OCI-LY1 (cell line): ENCODE results near the gene GXYLT1.

Experiments
- H2AFZ ChIP-seq: fragments of 200-600 bp; sonication (generic), shearing (Covaris generic); 2 replicates; pipeline ENCODE4 v1.6.0; 2014; ENCODE audit warnings: antibody characterized with exemption, mild to moderate bottlenecking, low read length
- H3F3A ChIP-seq: fragments of 200-600 bp; sonication (generic), shearing (Covaris generic); 2 replicates; pipeline ENCODE4 v1.6.0; 2014; ENCODE audit warnings: mild to moderate bottlenecking, antibody characterized with exemption, low read length, moderate library complexity; ENCODE audit not compliant: insufficient read depth
- H3K27ac ChIP-seq: fragments of 200-600 bp; sonication (generic); 2 replicates; pipeline ENCODE4 v1.5.1; 2014; ENCODE audit warnings: low read length, mixed run types, mild to moderate bottlenecking, low read depth; ENCODE audit not compliant: poor library complexity, severe bottlenecking
- H3K27me3 ChIP-seq: fragments of 200-600 bp; sonication (generic); 2 replicates; pipeline ENCODE4 v1.6.0; 2014; ENCODE audit warnings: antibody characterized with exemption, mild to moderate bottlenecking, low read length, moderate library complexity; ENCODE audit not compliant: insufficient read depth
- H3K36me3 ChIP-seq: fragments of 200-600 bp; sonication (generic); 2 replicates; pipeline ENCODE4 v1.6.1; 2014; ENCODE audit warnings: mild to moderate bottlenecking, antibody characterized with exemption, low read length, moderate library complexity, mixed read lengths; ENCODE audit not compliant: insufficient read depth
- H3K4me1 ChIP-seq: fragments of 200-600 bp; sonication (generic); 2 replicates; pipeline ENCODE4 v1.5.1; 2014; ENCODE audit warnings: mild to moderate bottlenecking, low read length, moderate library complexity; ENCODE audit not compliant: insufficient read depth, severe bottlenecking
- H3K4me2 ChIP-seq: fragments of 200-600 bp; sonication (generic), shearing (Covaris generic); 2 replicates; pipeline ENCODE4 v1.6.1; 2014; ENCODE audit warnings: low read length
- H3K4me3 ChIP-seq: fragments of 200-600 bp; sonication (generic); 2 replicates; pipeline ENCODE4 v1.5.1; 2014; ENCODE audit warnings: low read length, low read depth, mild to moderate bottlenecking, mixed read lengths; ENCODE audit not compliant: poor library complexity, severe bottlenecking
- H3K79me2 ChIP-seq: fragments of 200-600 bp; shearing (Covaris generic); 2 replicates; pipeline ENCODE4 v1.6.1; 2016; ENCODE audit warnings: mixed run types, low read length, mixed read lengths; ENCODE audit not compliant: insufficient read depth
- H3K9ac ChIP-seq: fragments of 200-600 bp; sonication (generic), shearing (Covaris generic); 2 replicates; pipeline ENCODE4 v1.6.1; 2014; ENCODE audit warnings: mild to moderate bottlenecking, low read length, mixed read lengths
- H3K9me2 ChIP-seq: fragments of 200-600 bp; sonication (generic), shearing (Covaris generic); 2 replicates; pipeline ENCODE4 v1.6.1; 2014; ENCODE audit warnings: low read depth, mild to moderate bottlenecking, low read length, mixed read lengths
- H3K9me3 ChIP-seq: fragments of 200-600 bp; shearing (Covaris generic); 2 replicates; pipeline ENCODE4 v1.6.1; 2014; ENCODE audit warnings: low read length, mixed read lengths
- H4K20me1 ChIP-seq: fragments of 200-600 bp; sonication (generic), shearing (Covaris generic); 2 replicates; pipeline ENCODE4 v1.6.0; 2016; ENCODE audit warnings: mild to moderate bottlenecking, low read length; ENCODE audit not compliant: insufficient read depth
- CTCF ChIP-seq: fragments of 200-600 bp; sonication (generic), shearing (Covaris generic); IDR thresholded peaks from 2 replicates; pipeline ENCODE4 v1.5.1; 2017; ENCODE audit warnings: mild to moderate bottlenecking, antibody characterized with exemption, low read length, moderate library complexity, mixed read lengths
- EZH2 ChIP-seq: fragments of 200-600 bp; sonication (generic), shearing (Covaris generic); IDR thresholded peaks from 2 replicates; pipeline ENCODE4 v1.8.0; 2017; ENCODE audit warnings: borderline replicate concordance, mixed run types, mild to moderate bottlenecking, antibody characterized with exemption, low read length, moderate library complexity, mixed read lengths

GXYLT1 gene

GRCh38 chr12:42126963-42127362 is 17.7 kb downstream of the GXYLT1 start:
- Histone ChIP-seq H3K4me3 (no peak overlapping the region), H2AFZ (no peak overlapping the region), H3K9me2 (no peaks in the 10 kb centered on the region), H3K9ac (no peak overlapping the region), H3F3A (no peaks in the 10 kb centered on the region), H3K27me3 (no peaks in the 10 kb centered on the region), H3K4me1 (peaks cover 45% of the 10 kb centered on the region), H3K27ac (no peak overlapping the region), H4K20me1 (no peaks in the 10 kb centered on the region), H3K9me3 (no peaks in the 10 kb centered on the region), H3K79me2 (peaks cover 89% of the 10 kb centered on the region), H3K4me2 (no peak overlapping the region), H3K36me3 (no peaks in the 10 kb centered on the region; the same call in 1 of the 2 replicates)
- TF ChIP-seq EZH2, result no peak
- no peak for TF ChIP-seq CTCF

GRCh38 chr12:42125388-42125767 is 19.3 kb downstream of the GXYLT1 start:
- Histone ChIP-seq H3K9me3 (no peaks in the 10 kb centered on the region), H3K36me3 (no peaks in the 10 kb centered on the region; the same call in 1 of the 2 replicates)

GRCh38 chr12:42124764-42125387 is 19.8 kb downstream of the GXYLT1 start:
- Histone ChIP-seq H3K4me3 (no peak overlapping the region), H3K27me3 (no peaks in the 10 kb centered on the region), H3F3A (no peaks in the 10 kb centered on the region), H3K9ac (peak overlapping the region; percentile 8; the same call in 1 of the 2 replicates), H3K36me3 (no peaks in the 10 kb centered on the region; the same call in 1 of the 2 replicates), H3K27ac (peak overlapping the region; percentile 77), H3K4me1 (peaks cover 29% of the 10 kb centered on the region), H4K20me1 (no peaks in the 10 kb centered on the region), H3K9me3 (no peaks in the 10 kb centered on the region), H3K9me2 (no peaks in the 10 kb centered on the region), H3K79me2 (peaks cover 82% of the 10 kb centered on the region), H2AFZ (no peak overlapping the region), H3K4me2 (peak overlapping the region; percentile 52; the same call in 1 of the 2 replicates)
- TF ChIP-seq CTCF, result no peak
- TF ChIP-seq EZH2, result no peak

More at GRCh38 chr12:42125388-42125767, 19.3 kb downstream of the GXYLT1 start:
- H3K79me2 ChIP-seq, result peaks cover 85% of the 10 kb centered on the region
- H4K20me1 ChIP-seq, result no peaks in the 10 kb centered on the region
- peak overlapping the region; percentile 77 for H3K27ac ChIP-seq
- peak overlapping the region; percentile 52; the same call in 1 of the 2 replicates for H3K4me2 ChIP-seq
- H3K4me1 ChIP-seq, result peaks cover 31% of the 10 kb centered on the region
- no peaks in the 10 kb centered on the region for H3F3A ChIP-seq
- H3K9me2 ChIP-seq, result no peaks in the 10 kb centered on the region
- H3K9ac ChIP-seq, result peak overlapping the region; percentile 8; the same call in 1 of the 2 replicates
- no peaks in the 10 kb centered on the region for H3K27me3 ChIP-seq
- H3K4me3 ChIP-seq, result no peak overlapping the region
- no peak overlapping the region for H2AFZ ChIP-seq
- no peak for TF ChIP-seq CTCF
- no peak for TF ChIP-seq EZH2
